SK-N-SH (cell line): ENCODE results near the gene SEC11A.

ENCODE experiments used
- CHD2 ChIP-seq: fragments of 150-350 bp; IDR thresholded peaks from 2 replicates; pipeline ENCODE4 v1.6.1; 2018; ENCODE audit warnings: low read length; ENCODE audit not compliant: partially characterized antibody
- EP300 ChIP-seq, 2 experiments: IDR thresholded peaks; 2 replicates each; pipeline versions ENCODE4 v1.4.0 to v1.6.1; 2012; ENCODE audit warnings: borderline replicate concordance in 1 of 2, low read depth in 1 of 2, low read length in 1 of 2
- EZH2phosphoT487 ChIP-seq: fragments of 200-600 bp; sonication (generic); IDR thresholded peaks from 2 replicates; pipeline ENCODE4 v1.6.1; 2017; ENCODE audit warnings: low read depth, mixed run types, mild to moderate bottlenecking, antibody characterized with exemption, moderate library complexity, borderline replicate concordance
- NFIC ChIP-seq: IDR thresholded peaks from 2 replicates; pipeline ENCODE4 v1.4.0; 2012; ENCODE audit warnings: borderline replicate concordance
- NRF1 ChIP-seq: IDR thresholded peaks from 2 replicates; pipeline ENCODE4 v1.6.1; 2012; ENCODE audit warnings: low read depth, mild to moderate bottlenecking, low read length
- POLR2AphosphoS5 ChIP-seq: IDR thresholded peaks from 2 replicates; pipeline ENCODE4 v1.6.1; 2012; ENCODE audit warnings: low read depth, low read length
- SIN3A ChIP-seq: IDR thresholded peaks from 2 replicates; pipeline ENCODE4 v1.6.1; 2012; ENCODE audit warnings: low read depth, mild to moderate bottlenecking, low read length, moderate library complexity, borderline replicate concordance
- TAF1 ChIP-seq: IDR thresholded peaks from 2 replicates; pipeline ENCODE4 v1.6.1; 2012; ENCODE audit warnings: low read depth, mild to moderate bottlenecking, low read length, moderate library complexity, borderline replicate concordance
- YY1 ChIP-seq: IDR thresholded peaks from 2 replicates; pipeline ENCODE4 v1.4.0; 2012; ENCODE audit warnings: low read depth, mild to moderate bottlenecking
- TF ChIP-seq, protein P1 (sequence below): fragments of 200-600 bp; sonication (generic); IDR thresholded peaks from 2 replicates; pipeline ENCODE4 v1.6.1; 2017; ENCODE audit warnings: antibody characterized with exemption, mild to moderate bottlenecking, moderate library complexity
- TF ChIP-seq, protein P2 (sequence below): IDR thresholded peaks from 2 replicates; pipeline ENCODE4 v1.6.1; 2012; ENCODE audit warnings: mild to moderate bottlenecking, low read depth, low read length, moderate library complexity
- TF ChIP-seq, protein P3 (sequence below): fragments of 150-350 bp; IDR thresholded peaks from 2 replicates; pipeline ENCODE4 v1.6.1; 2017; ENCODE audit warnings: antibody characterized with exemption, low read length, low read depth, borderline replicate concordance
- TF ChIP-seq, protein P4 (sequence below): IDR thresholded peaks from 2 replicates; pipeline ENCODE4 v1.4.0; 2012; ENCODE audit warnings: low read depth

DNA sequence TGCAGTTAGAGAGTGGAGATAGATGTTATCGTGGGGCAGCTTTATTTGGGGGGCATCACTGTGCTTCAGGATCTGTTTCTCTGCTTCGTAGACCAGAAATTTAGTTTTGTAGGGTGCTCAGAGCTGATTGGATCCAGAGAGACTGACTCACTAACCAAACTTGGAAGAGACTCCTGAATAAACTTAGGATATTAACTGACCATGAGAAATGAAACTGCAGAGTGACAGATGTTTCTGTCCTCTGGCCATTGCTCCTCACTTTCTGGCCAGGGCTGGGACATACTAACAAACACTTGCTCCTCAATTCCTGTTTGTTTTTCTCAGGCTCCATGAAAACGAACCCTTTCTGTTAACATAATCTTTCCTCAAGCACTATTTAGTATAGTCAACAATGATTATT, 36.8 kb upstream of the SEC11A start:
- TF ChIP-seq, protein P1, sequence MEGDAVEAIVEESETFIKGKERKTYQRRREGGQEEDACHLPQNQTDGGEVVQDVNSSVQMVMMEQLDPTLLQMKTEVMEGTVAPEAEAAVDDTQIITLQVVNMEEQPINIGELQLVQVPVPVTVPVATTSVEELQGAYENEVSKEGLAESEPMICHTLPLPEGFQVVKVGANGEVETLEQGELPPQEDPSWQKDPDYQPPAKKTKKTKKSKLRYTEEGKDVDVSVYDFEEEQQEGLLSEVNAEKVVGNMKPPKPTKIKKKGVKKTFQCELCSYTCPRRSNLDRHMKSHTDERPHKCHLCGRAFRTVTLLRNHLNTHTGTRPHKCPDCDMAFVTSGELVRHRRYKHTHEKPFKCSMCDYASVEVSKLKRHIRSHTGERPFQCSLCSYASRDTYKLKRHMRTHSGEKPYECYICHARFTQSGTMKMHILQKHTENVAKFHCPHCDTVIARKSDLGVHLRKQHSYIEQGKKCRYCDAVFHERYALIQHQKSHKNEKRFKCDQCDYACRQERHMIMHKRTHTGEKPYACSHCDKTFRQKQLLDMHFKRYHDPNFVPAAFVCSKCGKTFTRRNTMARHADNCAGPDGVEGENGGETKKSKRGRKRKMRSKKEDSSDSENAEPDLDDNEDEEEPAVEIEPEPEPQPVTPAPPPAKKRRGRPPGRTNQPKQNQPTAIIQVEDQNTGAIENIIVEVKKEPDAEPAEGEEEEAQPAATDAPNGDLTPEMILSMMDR = no peak
- TF ChIP-seq NFIC = no peak
- no peak for TF ChIP-seq EP300 (IDR thresholded peaks at IDR 0.05; ENCODE audit: borderline replicate concordance in 1 of 2, low read depth in 1 of 2, low read length in 1 of 2)
- TF ChIP-seq POLR2AphosphoS5 = no peak
- TF ChIP-seq, protein P2, sequence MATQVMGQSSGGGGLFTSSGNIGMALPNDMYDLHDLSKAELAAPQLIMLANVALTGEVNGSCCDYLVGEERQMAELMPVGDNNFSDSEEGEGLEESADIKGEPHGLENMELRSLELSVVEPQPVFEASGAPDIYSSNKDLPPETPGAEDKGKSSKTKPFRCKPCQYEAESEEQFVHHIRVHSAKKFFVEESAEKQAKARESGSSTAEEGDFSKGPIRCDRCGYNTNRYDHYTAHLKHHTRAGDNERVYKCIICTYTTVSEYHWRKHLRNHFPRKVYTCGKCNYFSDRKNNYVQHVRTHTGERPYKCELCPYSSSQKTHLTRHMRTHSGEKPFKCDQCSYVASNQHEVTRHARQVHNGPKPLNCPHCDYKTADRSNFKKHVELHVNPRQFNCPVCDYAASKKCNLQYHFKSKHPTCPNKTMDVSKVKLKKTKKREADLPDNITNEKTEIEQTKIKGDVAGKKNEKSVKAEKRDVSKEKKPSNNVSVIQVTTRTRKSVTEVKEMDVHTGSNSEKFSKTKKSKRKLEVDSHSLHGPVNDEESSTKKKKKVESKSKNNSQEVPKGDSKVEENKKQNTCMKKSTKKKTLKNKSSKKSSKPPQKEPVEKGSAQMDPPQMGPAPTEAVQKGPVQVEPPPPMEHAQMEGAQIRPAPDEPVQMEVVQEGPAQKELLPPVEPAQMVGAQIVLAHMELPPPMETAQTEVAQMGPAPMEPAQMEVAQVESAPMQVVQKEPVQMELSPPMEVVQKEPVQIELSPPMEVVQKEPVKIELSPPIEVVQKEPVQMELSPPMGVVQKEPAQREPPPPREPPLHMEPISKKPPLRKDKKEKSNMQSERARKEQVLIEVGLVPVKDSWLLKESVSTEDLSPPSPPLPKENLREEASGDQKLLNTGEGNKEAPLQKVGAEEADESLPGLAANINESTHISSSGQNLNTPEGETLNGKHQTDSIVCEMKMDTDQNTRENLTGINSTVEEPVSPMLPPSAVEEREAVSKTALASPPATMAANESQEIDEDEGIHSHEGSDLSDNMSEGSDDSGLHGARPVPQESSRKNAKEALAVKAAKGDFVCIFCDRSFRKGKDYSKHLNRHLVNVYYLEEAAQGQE = no peak
- TF ChIP-seq SIN3A = no peak
- no peak for TF ChIP-seq TAF1
- TF ChIP-seq EZH2phosphoT487 = no peak
- no peak for TF ChIP-seq YY1
- no peak for TF ChIP-seq CHD2
- TF ChIP-seq NRF1 = no peak
- TF ChIP-seq, protein P3, sequence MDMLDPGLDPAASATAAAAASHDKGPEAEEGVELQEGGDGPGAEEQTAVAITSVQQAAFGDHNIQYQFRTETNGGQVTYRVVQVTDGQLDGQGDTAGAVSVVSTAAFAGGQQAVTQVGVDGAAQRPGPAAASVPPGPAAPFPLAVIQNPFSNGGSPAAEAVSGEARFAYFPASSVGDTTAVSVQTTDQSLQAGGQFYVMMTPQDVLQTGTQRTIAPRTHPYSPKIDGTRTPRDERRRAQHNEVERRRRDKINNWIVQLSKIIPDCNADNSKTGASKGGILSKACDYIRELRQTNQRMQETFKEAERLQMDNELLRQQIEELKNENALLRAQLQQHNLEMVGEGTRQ = no peak
- TF ChIP-seq, protein P4, sequence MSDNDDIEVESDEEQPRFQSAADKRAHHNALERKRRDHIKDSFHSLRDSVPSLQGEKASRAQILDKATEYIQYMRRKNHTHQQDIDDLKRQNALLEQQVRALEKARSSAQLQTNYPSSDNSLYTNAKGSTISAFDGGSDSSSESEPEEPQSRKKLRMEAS = no peak
